Measurements from ENCODE around the gene TECR.

GRCh38 chr19:14556662-14557188 is 27.3 kb downstream of the TECR start:
- TF ChIP-seq EZH2 (IDR thresholded peaks at IDR 0.05; ENCODE audit: borderline replicate concordance, low read depth, low read length) (no peak), EP300 (IDR thresholded peaks at IDR 0.05; ENCODE audit: low read length) (no peak), GTF2F1 (IDR thresholded peaks at IDR 0.05; ENCODE audit: low read depth, low read length) (no peak), FOS (IDR thresholded peaks at IDR 0.05; ENCODE audit: extremely low read depth, insufficient read length) (no peak), FOXK2 (conservative IDR thresholded peaks at IDR 0.05 in 1 of 2, IDR thresholded peaks at IDR 0.05 in 1 of 2; ENCODE audit: low read depth in 2 of 2) (no peak), FOXJ3 (CRISPR knock-in tag; IDR thresholded peaks at IDR 0.05) (no peak), CREB5 (CRISPR knock-in tag; IDR thresholded peaks at IDR 0.05) (no peak), REST (IDR thresholded peaks at IDR 0.05; ENCODE audit: borderline replicate concordance) (peak; percentile 76), REST (CRISPR knock-in tag; IDR thresholded peaks at IDR 0.05; ENCODE audit: low read depth) (no peak), RAD51 (IDR thresholded peaks at IDR 0.05; ENCODE audit: borderline replicate concordance, low read depth) (no peak), SMC3 (conservative IDR thresholded peaks at IDR 0.05; ENCODE audit: insufficient read depth, low read depth, low read length) (peak; percentile 87), USF1 (CRISPR knock-in tag; IDR thresholded peaks at IDR 0.05) (no peak)
